KMS-11 (cell line): Measurements from ENCODE around the gene NEURL1.

Experiments used
- H2AFZ ChIP-seq: fragments of 200-600 bp; sonication (generic); 2 replicates; pipeline ENCODE4 v1.6.1; 2016; ENCODE audit warnings: antibody characterized with exemption, mixed run types, low read depth
- H3K27ac ChIP-seq: fragments of 200-600 bp; sonication (generic); 2 replicates; pipeline ENCODE4 v1.6.1; 2016; ENCODE audit warnings: mild to moderate bottlenecking, mixed run types
- H3K27me3 ChIP-seq: fragments of 200-600 bp; sonication (generic); 2 replicates; pipeline ENCODE4 v1.6.1; 2017; ENCODE audit warnings: mild to moderate bottlenecking, low read depth, mixed run types, moderate library complexity; ENCODE audit not compliant: insufficient read depth
- H3K36me3 ChIP-seq: fragments of 200-600 bp; sonication (generic); 2 replicates; pipeline ENCODE4 v1.6.1; 2017; ENCODE audit warnings: mild to moderate bottlenecking, mixed run types; ENCODE audit not compliant: insufficient read depth
- H3K4me1 ChIP-seq: fragments of 200-600 bp; sonication (generic); 2 replicates; pipeline ENCODE4 v1.6.1; 2016; ENCODE audit warnings: mild to moderate bottlenecking, low read depth, mixed run types; ENCODE audit not compliant: poor library complexity, severe bottlenecking
- H3K4me2 ChIP-seq: fragments of 200-600 bp; sonication (generic); 2 replicates; pipeline ENCODE4 v1.7.0; 2016; ENCODE audit warnings: mild to moderate bottlenecking, mixed run types
- H3K4me3 ChIP-seq: fragments of 200-600 bp; sonication (generic); IDR thresholded peaks from 2 replicates; pipeline ENCODE4 v1.6.1; 2017; ENCODE audit warnings: low read depth, low read length, mixed read lengths; ENCODE audit not compliant: insufficient read depth
- H3K79me2 ChIP-seq: fragments of 200-600 bp; sonication (generic); 2 replicates; pipeline ENCODE4 v1.6.1; 2016; ENCODE audit warnings: low read depth, mixed run types; ENCODE audit not compliant: insufficient read depth
- H3K9ac ChIP-seq: fragments of 200-600 bp; sonication (generic); 2 replicates; pipeline ENCODE4 v1.6.1; 2016; ENCODE audit warnings: mild to moderate bottlenecking, mixed run types
- H4K20me1 ChIP-seq: fragments of 200-600 bp; sonication (generic); 2 replicates; pipeline ENCODE4 v1.6.1; 2016; ENCODE audit warnings: mild to moderate bottlenecking, mixed run types; ENCODE audit not compliant: insufficient read depth
- TF ChIP-seq, protein P1 (sequence below): fragments of 200-600 bp; sonication (generic); conservative IDR thresholded peaks from 2 replicates; pipeline ENCODE4 v1.6.1; 2017; ENCODE audit warnings: low read depth, mild to moderate bottlenecking, antibody characterized with exemption, low read length, moderate library complexity, mixed read lengths

NEURL1 gene

DNA sequence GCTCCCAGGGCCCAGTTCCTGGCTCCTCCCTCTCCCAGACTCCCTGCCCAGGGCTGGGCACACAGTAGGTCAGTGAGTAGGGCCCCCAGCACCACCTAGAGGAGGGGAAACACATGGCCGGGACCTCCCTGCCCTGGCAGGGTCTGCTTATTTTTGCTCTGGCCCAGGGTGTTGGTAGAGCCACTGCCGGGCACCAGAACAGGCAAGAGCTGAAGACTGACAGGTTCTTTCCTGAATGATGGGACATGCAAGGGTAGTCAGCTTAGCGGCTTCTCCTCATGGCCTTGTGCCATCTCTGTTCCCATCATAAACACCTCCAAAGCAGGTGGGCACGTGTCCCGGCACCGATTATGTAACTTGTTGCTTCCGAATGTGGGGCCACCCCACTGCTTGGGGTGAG is 86.5 kb downstream of the NEURL1 start:
- no peaks in the 10 kb centered on the region for H3K36me3 ChIP-seq
- no peaks in the 10 kb centered on the region for H4K20me1 ChIP-seq
- H3K9ac ChIP-seq, result no peak overlapping the region
- H3K4me1 ChIP-seq, result no peaks in the 10 kb centered on the region
- no peak overlapping the region for H3K4me2 ChIP-seq
- H3K79me2 ChIP-seq, result no peaks in the 10 kb centered on the region
- no peak overlapping the region for H3K27ac ChIP-seq
- H3K27me3 ChIP-seq, result no peaks in the 10 kb centered on the region
- H3K4me3 ChIP-seq, result no peak overlapping the region
- H2AFZ ChIP-seq, result no peak overlapping the region
- TF ChIP-seq, protein P1, sequence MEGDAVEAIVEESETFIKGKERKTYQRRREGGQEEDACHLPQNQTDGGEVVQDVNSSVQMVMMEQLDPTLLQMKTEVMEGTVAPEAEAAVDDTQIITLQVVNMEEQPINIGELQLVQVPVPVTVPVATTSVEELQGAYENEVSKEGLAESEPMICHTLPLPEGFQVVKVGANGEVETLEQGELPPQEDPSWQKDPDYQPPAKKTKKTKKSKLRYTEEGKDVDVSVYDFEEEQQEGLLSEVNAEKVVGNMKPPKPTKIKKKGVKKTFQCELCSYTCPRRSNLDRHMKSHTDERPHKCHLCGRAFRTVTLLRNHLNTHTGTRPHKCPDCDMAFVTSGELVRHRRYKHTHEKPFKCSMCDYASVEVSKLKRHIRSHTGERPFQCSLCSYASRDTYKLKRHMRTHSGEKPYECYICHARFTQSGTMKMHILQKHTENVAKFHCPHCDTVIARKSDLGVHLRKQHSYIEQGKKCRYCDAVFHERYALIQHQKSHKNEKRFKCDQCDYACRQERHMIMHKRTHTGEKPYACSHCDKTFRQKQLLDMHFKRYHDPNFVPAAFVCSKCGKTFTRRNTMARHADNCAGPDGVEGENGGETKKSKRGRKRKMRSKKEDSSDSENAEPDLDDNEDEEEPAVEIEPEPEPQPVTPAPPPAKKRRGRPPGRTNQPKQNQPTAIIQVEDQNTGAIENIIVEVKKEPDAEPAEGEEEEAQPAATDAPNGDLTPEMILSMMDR, result no peak

DNA sequence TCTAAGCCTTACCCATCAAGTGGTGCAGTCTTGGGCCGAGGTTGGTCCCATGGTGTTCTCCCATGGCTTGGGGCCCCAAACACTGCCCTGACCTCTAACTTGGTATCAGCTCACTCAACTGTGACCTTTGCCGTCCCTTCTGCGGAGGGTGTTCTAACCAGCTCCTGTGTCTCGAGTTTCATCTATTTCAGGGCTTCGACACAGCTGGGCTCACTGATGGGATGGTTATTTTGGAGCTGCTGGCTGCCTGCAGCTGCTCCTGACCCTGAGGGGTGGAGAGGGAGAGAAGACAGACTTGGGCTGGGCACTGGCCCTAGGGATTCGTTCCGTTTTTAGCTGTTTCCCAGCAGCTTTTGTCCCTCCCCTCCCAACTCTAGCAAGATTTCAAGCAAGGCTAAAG is 86.9 kb downstream of the NEURL1 start:
- TF ChIP-seq, protein P1, result no peak
- Histone ChIP-seq H4K20me1 (no peaks in the 10 kb centered on the region), H3K36me3 (no peaks in the 10 kb centered on the region), H3K4me1 (no peaks in the 10 kb centered on the region), H3K27me3 (no peaks in the 10 kb centered on the region), H3K9ac (no peak overlapping the region), H3K27ac (no peak overlapping the region), H3K79me2 (no peaks in the 10 kb centered on the region), H3K4me2 (no peak overlapping the region), H2AFZ (no peak overlapping the region), H3K4me3 (no peak overlapping the region)

DNA sequence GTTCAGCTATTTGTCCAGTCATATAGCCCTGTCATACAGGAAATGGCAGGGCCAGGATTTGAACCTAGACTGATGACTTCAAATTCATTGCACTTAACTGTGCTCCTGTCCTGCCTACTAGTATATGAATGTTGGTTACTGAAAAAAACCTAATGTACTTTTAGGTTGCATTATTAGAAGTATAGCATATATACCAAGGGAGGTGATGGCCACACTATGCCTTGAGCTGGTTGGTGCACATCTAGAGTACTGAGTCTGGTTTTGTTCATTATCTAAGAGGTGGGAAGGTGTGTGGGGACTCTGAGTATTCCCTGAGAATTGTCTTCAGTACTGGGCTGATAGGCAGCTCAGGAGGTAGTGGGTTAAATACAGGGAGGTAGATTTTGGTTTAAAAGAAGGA is 88.0 kb downstream of the NEURL1 start:
- Histone ChIP-seq H3K4me1 (no peaks in the 10 kb centered on the region), H3K27me3 (no peaks in the 10 kb centered on the region), H3K4me3 (no peak overlapping the region), H3K4me2 (no peak overlapping the region), H3K79me2 (no peaks in the 10 kb centered on the region), H3K9ac (no peak overlapping the region), H4K20me1 (no peaks in the 10 kb centered on the region), H2AFZ (no peak overlapping the region), H3K36me3 (no peaks in the 10 kb centered on the region), H3K27ac (no peak overlapping the region)
- TF ChIP-seq, protein P1, result no peak

DNA sequence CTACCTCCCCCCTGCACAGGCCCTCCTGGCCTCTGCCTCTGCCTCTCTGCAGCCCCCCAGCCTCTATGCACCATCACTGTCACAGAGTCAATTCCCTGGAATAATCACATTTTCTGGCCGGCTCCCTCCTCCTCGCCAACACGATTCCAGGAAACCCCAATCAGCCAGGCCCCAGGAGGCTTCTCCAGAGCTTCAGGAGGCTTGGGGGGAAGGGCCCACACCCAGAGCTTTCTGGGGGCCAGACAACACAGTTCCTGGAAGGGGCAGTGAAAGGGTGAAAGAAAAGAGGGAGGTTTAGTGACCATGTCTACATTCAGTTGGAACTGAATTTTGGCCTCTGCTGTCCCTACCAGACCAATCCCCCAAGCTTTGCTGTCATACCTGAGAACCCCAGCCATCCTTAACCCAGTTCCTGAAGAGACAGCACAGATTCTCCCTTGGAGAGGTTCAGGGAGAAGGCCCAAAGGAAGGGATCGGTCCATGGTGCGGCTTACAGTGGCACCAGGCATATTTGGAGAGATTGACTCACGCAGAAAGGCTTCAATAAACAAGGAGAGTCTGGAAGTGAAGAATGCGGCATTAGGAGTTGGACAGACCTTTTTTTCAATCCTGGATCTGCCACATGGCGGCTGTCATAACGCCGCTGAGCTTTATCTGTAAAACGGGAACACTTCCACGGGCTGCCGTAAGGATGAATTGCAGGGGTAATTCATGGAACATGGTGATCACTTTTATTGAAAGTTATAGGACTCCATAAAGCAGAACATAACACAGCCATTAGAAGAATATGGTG is 89.0 kb downstream of the NEURL1 start:
- H3K4me1 ChIP-seq, result no peaks in the 10 kb centered on the region
- H2AFZ ChIP-seq, result no peak overlapping the region
- H3K4me2 ChIP-seq, result no peak overlapping the region
- H4K20me1 ChIP-seq, result no peaks in the 10 kb centered on the region
- no peaks in the 10 kb centered on the region for H3K27me3 ChIP-seq
- H3K79me2 ChIP-seq, result no peaks in the 10 kb centered on the region
- no peaks in the 10 kb centered on the region for H3K36me3 ChIP-seq
- no peak overlapping the region for H3K27ac ChIP-seq
- H3K4me3 ChIP-seq, result no peak overlapping the region
- no peak overlapping the region for H3K9ac ChIP-seq
- TF ChIP-seq, protein P1, result no peak
